Stomach (tissue), 4 donors: Measurements from ENCODE around the gene PRKCA.

Experiments used
- CTCF ChIP-seq, 7 experiments: fragments of 450-650 bp in 4 of 7; fragments of 200-600 bp in 3 of 7; sonication (generic) in 3 of 7; IDR thresholded peaks; one replicate each; pipeline ENCODE4 v1.5.1; 2016 to 2019; ENCODE audit warnings: antibody characterized with exemption in 7 of 7, control low read depth in 2 of 7, mild to moderate bottlenecking in 1 of 7
- EP300 ChIP-seq: sonication (generic); formaldehyde crosslinking; IDR thresholded peaks from one replicate; pipeline ENCODE4 v1.6.1; 2017; ENCODE audit warnings: antibody characterized with exemption
- POLR2A ChIP-seq, 4 donors: fragments of 450-650 bp; IDR thresholded peaks; one replicate each; pipeline ENCODE4 v1.6.1; 2016; ENCODE audit warnings: antibody characterized with exemption in 4 of 4, control low read depth in 2 of 4, mild to moderate bottlenecking in 1 of 4, moderate library complexity in 1 of 4
- POLR2AphosphoS5 ChIP-seq, 3 donors: sonication (generic); formaldehyde crosslinking; IDR thresholded peaks; one replicate each; pipeline ENCODE4 v1.6.1; 2016; ENCODE audit warnings: antibody characterized with exemption in 3 of 3

GRCh38 chr17:66819466-66819865 is 517.1 kb downstream of the PRKCA start:
- TF ChIP-seq CTCF (IDR thresholded peaks at IDR 0.05), result no peak
- no peak for TF ChIP-seq POLR2AphosphoS5 (IDR thresholded peaks at IDR 0.05)
- no peak for TF ChIP-seq POLR2A (IDR thresholded peaks at IDR 0.05)
- no peak for TF ChIP-seq EP300
